GM12873 (cell line): Measurements from ENCODE around the gene COQ7.

Source experiments
- CTCF ChIP-seq: IDR thresholded peaks from 2 replicates; pipeline ENCODE4 v1.5.1; 2012; ENCODE audit warnings: low read depth, mild to moderate bottlenecking, moderate library complexity, low read length, control low read depth; ENCODE audit not compliant: insufficient read depth; ENCODE audit errors: missing control alignments

COQ7 gene

GRCh38 chr16:19040400-19040799 lies 27.0 kb upstream of the COQ7 start:
- TF ChIP-seq CTCF: no peak

- no peak for TF ChIP-seq CTCF
These were observed 22.6 kb upstream of the COQ7 start for GRCh38 chr16:19044769-19045168.

- no peak for TF ChIP-seq CTCF
These were observed 21.4 kb upstream of the COQ7 start for GRCh38 chr16:19046062-19046461.

GRCh38 chr16:19062706-19063105 lies 4.7 kb upstream of the COQ7 start:
- no peak for TF ChIP-seq CTCF

- no peak for TF ChIP-seq CTCF
These were observed 446 bp upstream of the COQ7 start for GRCh38 chr16:19066988-19067348.

GRCh38 chr16:19068237-19068815 lies 912 bp downstream of the COQ7 start:
- TF ChIP-seq CTCF: no peak

- TF ChIP-seq CTCF: peak; percentile 88
These were observed 4.7 kb downstream of the COQ7 start for GRCh38 chr16:19071811-19072777.
